Gastrocnemius medialis (tissue), 4 donors: Measurements from ENCODE around the gene ATP5MG. TPM values are rescaled to one million over a fixed set of nuclear protein-coding genes. Genes with fewer than 3 reads are reported as not detected.

ENCODE experiments used
- ATAC-seq, 2 donors: fragments of 150-250 bp; one replicate each; pipeline ENCODE4 v1.9.1; 2016
- DNase-seq, 2 donors: peaks; one replicate each; pipeline ENCODE4 v3.0.0-alpha.2; 2019
- H3K27ac ChIP-seq, 4 donors: fragments of 200-600 bp; sonication (generic); 1 replicate in 1 of 4; 2 replicates in 3 of 4; pipeline ENCODE4 v1.5.1; 2016 to 2018; ENCODE audit warnings: mild to moderate bottlenecking in 2 of 4, moderate library complexity in 1 of 4
- H3K27me3 ChIP-seq, 3 donors: fragments of 200-600 bp; sonication (generic) in 2 of 3; 1 replicate in 1 of 3; 2 replicates in 2 of 3; pipeline versions ENCODE4 v1.5.1 to v1.6.0; 2016 to 2019; ENCODE audit warnings: mild to moderate bottlenecking in 1 of 3, moderate library complexity in 1 of 3
- H3K36me3 ChIP-seq, 2 donors: fragments of 200-600 bp; sonication (generic) in 1 of 2; one replicate each; pipeline ENCODE4 v1.5.1; 2017 to 2018
- H3K4me1 ChIP-seq, 2 donors: fragments of 200-600 bp; sonication (generic) in 1 of 2; one replicate each; pipeline ENCODE4 v1.5.1; 2016 to 2017; ENCODE audit warnings: mild to moderate bottlenecking in 2 of 2
- H3K4me3 ChIP-seq, 4 donors: fragments of 200-600 bp; sonication (generic) in 3 of 4; 1 replicate in 1 of 4; 2 replicates in 3 of 4; pipeline ENCODE4 v1.5.1; 2016 to 2019; ENCODE audit warnings: mild to moderate bottlenecking in 2 of 4
- H3K9me3 ChIP-seq, 3 donors: fragments of 200-600 bp; sonication (generic) in 2 of 3; 1 replicate in 1 of 3; 2 replicates in 2 of 3; pipeline ENCODE4 v1.5.1; 2016 to 2019
- CTCF ChIP-seq, 5 experiments: fragments of 450-650 bp in 3 of 5; fragments of 200-600 bp in 2 of 5; sonication (generic) in 2 of 5; IDR thresholded peaks in 4 of 5; conservative IDR thresholded peaks in 1 of 5; 1 replicate in 4 of 5; 2 replicates in 1 of 5; pipeline ENCODE4 v1.5.1; 2016 to 2019; ENCODE audit warnings: antibody characterized with exemption in 5 of 5, mild to moderate bottlenecking in 3 of 5, moderate library complexity in 3 of 5
- POLR2A ChIP-seq, 2 donors: fragments of 450-650 bp; IDR thresholded peaks; one replicate each; pipeline ENCODE4 v1.6.1; 2017; ENCODE audit warnings: antibody characterized with exemption in 2 of 2, mild to moderate bottlenecking in 2 of 2, moderate library complexity in 2 of 2
- in situ Hi-C, 4 donors: fragments of 200-750 bp; cut with MboI; loops; one replicate each; pipeline versions ENCODE4 v1.15.0 to v1.8.0; 2017; ENCODE audit warnings: low sequenced_read_pairs in 4 of 4
- intact Hi-C: fragments of 100-400 bp; cut with DNase I; formaldehyde crosslinking; loops from one replicate; pipeline ENCODE4 v1.15.1; 2023; ENCODE audit warnings: low total_unique reads
- total RNA-seq, 4 donors: library from RNA; depleted of rRNA; stranded (reverse); fragments of >200 nt; gene quantifications; one replicate each; pipeline versions ENCODE4 v1.1.0 to v1.2.3, GENCODE V29; 2016

The ATP5MG gene
- total RNA-seq, 4 donors from 2014 or later: 46.9 to 90.6 (median 55.4) TPM

GRCh38 chr11:118430956-118431355, 29.6 kb downstream of the ATP5MG start:
- in situ Hi-C loops (no loop called here), intact Hi-C loops (no loop called here)
- no peak overlapping the region for H3K4me3 ChIP-seq
- no peaks in the 10 kb centered on the region for H3K36me3 ChIP-seq
- H3K27me3 ChIP-seq: no peaks in the 10 kb centered on the region
- H3K27ac ChIP-seq: no peak overlapping the region
- TF ChIP-seq CTCF (IDR thresholded peaks at IDR 0.05 in 4 of 5, conservative IDR thresholded peaks at IDR 0.05 in 1 of 5) (no peak), POLR2A (IDR thresholded peaks at IDR 0.05) (no peak)
- H3K9me3 ChIP-seq: no peaks in the 10 kb centered on the region
- ATAC-seq: no peak
- DNase-seq: no peak
- peaks cover 6 to 15% of the 10 kb centered on the region in 2 donors for H3K4me1 ChIP-seq

GRCh38 chr11:118434123-118434552, 32.7 kb downstream of the ATP5MG start:
- no peaks in the 10 kb centered on the region for H3K27me3 ChIP-seq
- peaks cover 22 to 40% of the 10 kb centered on the region in 2 donors for H3K4me1 ChIP-seq
- no peaks in the 10 kb centered on the region for H3K9me3 ChIP-seq
- ATAC-seq (no peak), DNase-seq (no peak)
- peak overlapping the region; percentile 92 to 97 (median 96) for H3K4me3 ChIP-seq
- no peaks in the 10 kb centered on the region for H3K36me3 ChIP-seq
- TF ChIP-seq POLR2A (IDR thresholded peaks at IDR 0.05) (no peak), CTCF (IDR thresholded peaks at IDR 0.05 in 4 of 5, conservative IDR thresholded peaks at IDR 0.05 in 1 of 5) (no peak)
- intact Hi-C loops (no loop called here), in situ Hi-C loops (no loop called here)
- no peak overlapping the region for H3K27ac ChIP-seq

- peaks cover 28 to 46% of the 10 kb centered on the region in 2 donors for H3K4me1 ChIP-seq
- H3K27ac ChIP-seq: peak overlapping the region; percentile 86 to 92 (median 90)
- no peaks in the 10 kb centered on the region for H3K27me3 ChIP-seq
- no peaks in the 10 kb centered on the region for H3K9me3 ChIP-seq
- no peak for TF ChIP-seq CTCF (IDR thresholded peaks at IDR 0.05 in 4 of 5, conservative IDR thresholded peaks at IDR 0.05 in 1 of 5)
- TF ChIP-seq POLR2A (IDR thresholded peaks at IDR 0.05): no peak
- peak; percentile 2 to 18 for DNase-seq
- in situ Hi-C loops: no loop called here
- peak overlapping the region; percentile 92 to 97 (median 96) for H3K4me3 ChIP-seq
- no peaks in the 10 kb centered on the region for H3K36me3 ChIP-seq
- ATAC-seq: no peak
- intact Hi-C loops: loop anchor here (5.0 kb wide), 1 partner anchor 67 kb away; no protein-coding TSS in a partner anchor
These were observed 33.3 kb downstream of the ATP5MG start for GRCh38 chr11:118434553-118435289.

- ATAC-seq (peak; percentile 19 to 21), DNase-seq (peak; percentile 14 to 35)
- Histone ChIP-seq H3K9me3 (no peaks in the 10 kb centered on the region), H3K4me1 (peaks cover 34 to 49% of the 10 kb centered on the region in 2 donors), H3K27me3 (no peaks in the 10 kb centered on the region), H3K4me3 (peak overlapping the region; percentile 92 to 97 (median 96)), H3K27ac (peak overlapping the region; percentile 86 to 92 (median 90)), H3K36me3 (no peaks in the 10 kb centered on the region)
- intact Hi-C loops (loop anchor here (5.0 kb wide), 1 partner anchor 68 kb away; no protein-coding TSS in a partner anchor), in situ Hi-C loops (no loop called here)
- TF ChIP-seq CTCF (IDR thresholded peaks at IDR 0.05 in 4 of 5, conservative IDR thresholded peaks at IDR 0.05 in 1 of 5) (no peak), POLR2A (IDR thresholded peaks at IDR 0.05) (no peak)
These were observed 34.0 kb downstream of the ATP5MG start for GRCh38 chr11:118435290-118435892.
